ENCODE data around the gene CTBP2.
"Not testable (repeated sequence)": the region's sequence is repeated elsewhere in the genome, so short reads cannot be mapped to it uniquely, and the experiment has no call there.

The CTBP2 gene

DNA sequence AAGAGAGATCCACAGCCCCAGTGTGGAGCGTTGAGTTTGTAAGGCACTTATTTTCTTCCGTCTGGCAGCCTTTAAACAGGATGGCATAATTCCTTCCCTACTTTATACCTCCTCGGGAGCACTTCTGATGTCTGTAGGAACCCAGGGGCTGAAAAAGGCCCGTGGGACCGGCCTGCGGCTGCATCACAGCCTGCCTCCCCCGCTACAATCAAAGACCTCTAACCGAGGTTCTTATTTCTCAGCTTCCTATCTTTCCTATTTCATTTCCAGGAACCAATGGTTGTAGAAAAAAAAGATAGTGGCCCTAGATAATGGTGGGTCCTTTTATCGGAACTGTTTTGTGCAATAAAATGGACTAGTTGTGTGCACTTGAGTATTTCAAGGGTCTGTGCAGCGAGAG is 4.1 kb upstream of the CTBP2 start:
- Histone ChIP-seq H3K36me3 (ENCODE audit: control insufficient read depth, low read length) (no peaks in the 10 kb centered on the region), H3K27ac (ENCODE audit: low read depth, low read length) (no peak overlapping the region), H3K9me3 (ENCODE audit: control insufficient read depth, insufficient read depth, low read length) (no peaks in the 10 kb centered on the region), H3K79me2 (ENCODE audit: control insufficient read depth, low read length) (no peaks in the 10 kb centered on the region), H3K4me1 (ENCODE audit: control insufficient read depth, low read length) (peaks cover 4% of the 10 kb centered on the region), H3K4me3 (ENCODE audit: low read length) (no peak overlapping the region), H3F3A (ENCODE audit: control insufficient read depth, insufficient read depth) (no peaks in the 10 kb centered on the region), H3K27me3 (ENCODE audit: control insufficient read depth, low read length) (peaks cover 9% of the 10 kb centered on the region), H4K20me1 (ENCODE audit: control insufficient read depth, insufficient read depth, low read depth, low read length) (no peaks in the 10 kb centered on the region), H3K4me2 (ENCODE audit: low read length) (no peak overlapping the region), H3K9me2 (replicated peaks; ENCODE audit: control insufficient read depth, low read length) (no peaks in the 10 kb centered on the region)
- no peak for TF ChIP-seq EZH2phosphoT487 (IDR thresholded peaks at IDR 0.05; ENCODE audit: borderline replicate concordance, low read length)

- Histone ChIP-seq H3F3A (ENCODE audit: control insufficient read depth, insufficient read depth) (no peaks in the 10 kb centered on the region), H3K9me3 (ENCODE audit: control insufficient read depth, insufficient read depth, low read length) (no peaks in the 10 kb centered on the region), H3K4me3 (ENCODE audit: low read length) (no peak overlapping the region), H3K79me2 (ENCODE audit: control insufficient read depth, low read length) (no peaks in the 10 kb centered on the region; the same call in 1 of the 2 replicates), H3K4me2 (ENCODE audit: low read length) (no peak overlapping the region), H4K20me1 (ENCODE audit: control insufficient read depth, insufficient read depth, low read depth, low read length) (no peaks in the 10 kb centered on the region), H3K27ac (ENCODE audit: low read depth, low read length) (no peak overlapping the region), H3K9me2 (replicated peaks; ENCODE audit: control insufficient read depth, low read length) (no peaks in the 10 kb centered on the region), H3K4me1 (ENCODE audit: control insufficient read depth, low read length) (peaks cover 4% of the 10 kb centered on the region), H3K36me3 (ENCODE audit: control insufficient read depth, low read length) (no peaks in the 10 kb centered on the region), H3K27me3 (ENCODE audit: control insufficient read depth, low read length) (peaks cover 7% of the 10 kb centered on the region)
- TF ChIP-seq, protein P1, sequence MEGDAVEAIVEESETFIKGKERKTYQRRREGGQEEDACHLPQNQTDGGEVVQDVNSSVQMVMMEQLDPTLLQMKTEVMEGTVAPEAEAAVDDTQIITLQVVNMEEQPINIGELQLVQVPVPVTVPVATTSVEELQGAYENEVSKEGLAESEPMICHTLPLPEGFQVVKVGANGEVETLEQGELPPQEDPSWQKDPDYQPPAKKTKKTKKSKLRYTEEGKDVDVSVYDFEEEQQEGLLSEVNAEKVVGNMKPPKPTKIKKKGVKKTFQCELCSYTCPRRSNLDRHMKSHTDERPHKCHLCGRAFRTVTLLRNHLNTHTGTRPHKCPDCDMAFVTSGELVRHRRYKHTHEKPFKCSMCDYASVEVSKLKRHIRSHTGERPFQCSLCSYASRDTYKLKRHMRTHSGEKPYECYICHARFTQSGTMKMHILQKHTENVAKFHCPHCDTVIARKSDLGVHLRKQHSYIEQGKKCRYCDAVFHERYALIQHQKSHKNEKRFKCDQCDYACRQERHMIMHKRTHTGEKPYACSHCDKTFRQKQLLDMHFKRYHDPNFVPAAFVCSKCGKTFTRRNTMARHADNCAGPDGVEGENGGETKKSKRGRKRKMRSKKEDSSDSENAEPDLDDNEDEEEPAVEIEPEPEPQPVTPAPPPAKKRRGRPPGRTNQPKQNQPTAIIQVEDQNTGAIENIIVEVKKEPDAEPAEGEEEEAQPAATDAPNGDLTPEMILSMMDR (IDR thresholded peaks at IDR 0.05; ENCODE audit: low read depth, low read length, poor library complexity, severe bottlenecking), result no peak
- TF ChIP-seq EZH2phosphoT487 (IDR thresholded peaks at IDR 0.05; ENCODE audit: borderline replicate concordance, low read length), result no peak
Observed at GRCh38 chr10:125163803-125164202, 3.4 kb upstream of the CTBP2 start.

- not testable (repeated sequence) for H3K4me1 ChIP-seq (ENCODE audit: control insufficient read depth, low read length); H3K4me3 ChIP-seq (ENCODE audit: low read length); H3K27ac ChIP-seq (ENCODE audit: low read depth, low read length); H3K4me2 ChIP-seq (ENCODE audit: low read length); H3K9me3 ChIP-seq (ENCODE audit: control insufficient read depth, insufficient read depth, low read length); H3F3A ChIP-seq (ENCODE audit: control insufficient read depth, insufficient read depth); H4K20me1 ChIP-seq (ENCODE audit: control insufficient read depth, insufficient read depth, low read depth, low read length); H3K9me2 ChIP-seq (replicated peaks; ENCODE audit: control insufficient read depth, low read length); H3K27me3 ChIP-seq (ENCODE audit: control insufficient read depth, low read length); H3K36me3 ChIP-seq (ENCODE audit: control insufficient read depth, low read length); H3K79me2 ChIP-seq (ENCODE audit: control insufficient read depth, low read length)
Observed at GRCh38 chr10:125163312-125163711, 2.9 kb upstream of the CTBP2 start.

- Histone ChIP-seq H3K9me3 (ENCODE audit: control insufficient read depth, insufficient read depth, low read length) (no peaks in the 10 kb centered on the region), H3K36me3 (ENCODE audit: control insufficient read depth, low read length) (no peaks in the 10 kb centered on the region), H3K4me2 (ENCODE audit: low read length) (no peak overlapping the region), H3K27me3 (ENCODE audit: control insufficient read depth, low read length) (peaks cover 16% of the 10 kb centered on the region), H3K4me3 (ENCODE audit: low read length) (no peak overlapping the region), H3K4me1 (ENCODE audit: control insufficient read depth, low read length) (peaks cover 18% of the 10 kb centered on the region), H3K79me2 (ENCODE audit: control insufficient read depth, low read length) (peaks cover 14% of the 10 kb centered on the region), H3K27ac (ENCODE audit: low read depth, low read length) (no peak overlapping the region), H3F3A (ENCODE audit: control insufficient read depth, insufficient read depth) (peaks cover 9% of the 10 kb centered on the region; the same call in 1 of the 2 replicates), H3K9me2 (replicated peaks; ENCODE audit: control insufficient read depth, low read length) (no peaks in the 10 kb centered on the region), H4K20me1 (ENCODE audit: control insufficient read depth, insufficient read depth, low read depth, low read length) (peaks cover 5% of the 10 kb centered on the region; the same call in 1 of the 2 replicates)
- no peak for TF ChIP-seq EZH2phosphoT487 (IDR thresholded peaks at IDR 0.05; ENCODE audit: borderline replicate concordance, low read length)
- TF ChIP-seq, protein P1 (IDR thresholded peaks at IDR 0.05; ENCODE audit: low read depth, low read length, poor library complexity, severe bottlenecking), result no peak
Observed at GRCh38 chr10:125162120-125162931, 2.0 kb upstream of the CTBP2 start.
